Activated B cell treated with CpG ODN at 0.5 μM for 24 hours (primary cell): ENCODE measurements around the gene CRYBA4. TPM values are rescaled to one million over a fixed set of nuclear protein-coding genes. Genes with fewer than 3 reads are reported as not detected.

Experiments used
- ATAC-seq: fragments of 200-7000 bp; cut with Tn5 transposase; one replicate; pipeline ENCODE4 v1.10.0; 2021; ENCODE audit warnings: low read depth, mild to moderate bottlenecking, moderate library complexity
- CTCF ChIA-PET: fragments of 350-600 bp; sonication (Branson Sonifier 250); formaldehyde crosslinking; loops from one replicate; lab custom pipeline; 2021; ENCODE audit warnings: antibody characterized with exemption; lab: Charles Lee
- POLR2A ChIA-PET: fragments of 350-600 bp; sonication (Branson Sonifier 250); formaldehyde crosslinking; loops from one replicate; lab custom pipeline; 2021; ENCODE audit warnings: antibody characterized with exemption; lab: Charles Lee
- DNase-seq: peaks from one replicate; pipeline ENCODE4 v3.0.0; 2022
- H3K27ac Mint-ChIP-seq: one replicate; pipeline ENCODE4 v1.8.0; 2020; ENCODE audit warnings: mixed read lengths
- H3K27me3 Mint-ChIP-seq: one replicate; pipeline ENCODE4 v1.8.0; 2021; ENCODE audit warnings: mixed read lengths
- H3K36me3 Mint-ChIP-seq: one replicate; pipeline ENCODE4 v1.8.0; 2021; ENCODE audit warnings: low read depth, mixed read lengths
- H3K4me1 Mint-ChIP-seq: one replicate; pipeline ENCODE4 v1.8.0; 2021; ENCODE audit warnings: mixed read lengths
- H3K4me3 Mint-ChIP-seq: one replicate; pipeline ENCODE4 v1.8.0; 2020; ENCODE audit warnings: mild to moderate bottlenecking, mixed read lengths
- H3K9me3 Mint-ChIP-seq: one replicate; pipeline ENCODE4 v1.8.0; 2020; ENCODE audit warnings: mixed read lengths
- CTCF ChIP-seq: fragments of 200-600 bp; IDR thresholded peaks from one replicate; pipeline ENCODE4 v1.8.0; 2022; ENCODE audit warnings: antibody characterized with exemption, mild to moderate bottlenecking
- intact Hi-C: fragments of 100-400 bp; cut with micrococcal nuclease; formaldehyde crosslinking; loops from one replicate; pipeline ENCODE4 v1.15.1; 2024
- total RNA-seq: library from RNA; stranded (reverse); gene quantifications from 2 replicates; pipeline ENCODE4 v1.2.3, GENCODE V29; 2022

Gene CRYBA4
- total RNA-seq, 1 donor from 2014 or later, result not detected

- intact Hi-C loops, result loop anchor here (5.0 kb wide), 1 partner anchor 1112 kb away; the partner anchor contains the start of gene GRK3
- DNase-seq (no peak), ATAC-seq (no peak)
- peak overlapping the region; percentile 98 for H3K4me3 Mint-ChIP-seq
- H3K36me3 Mint-ChIP-seq, result peaks cover 27% of the 10 kb centered on the region
- peaks cover 87% of the 10 kb centered on the region for H3K4me1 Mint-ChIP-seq
- H3K27ac Mint-ChIP-seq, result peak overlapping the region; percentile 99
- no peak for TF ChIP-seq CTCF
- ChIA-PET CTCF (interaction anchor here (1.1 to 1.3 kb wide), 2 partner anchors 9 kb away, joined by 3 to 5 read pairs; no protein-coding TSS in a partner anchor), POLR2A (interaction anchor here (0.6 to 3.1 kb wide), 4 partner anchors 9 to 194 kb away, joined by 3 to 32 read pairs (median 6); partner anchors contain the start of genes HPS4, MIAT and SRRD)
- H3K9me3 Mint-ChIP-seq, result no peaks in the 10 kb centered on the region
- no peaks in the 10 kb centered on the region for H3K27me3 Mint-ChIP-seq
Measured at GRCh38 chr22:26674211-26675190, 52.7 kb downstream of the CRYBA4 start.

GRCh38 chr22:26675687-26676268, 54.0 kb downstream of the CRYBA4 start:
- intact Hi-C loops, result no loop called here
- peaks cover 83% of the 10 kb centered on the region for H3K4me1 Mint-ChIP-seq
- DNase-seq (no peak), ATAC-seq (no peak)
- TF ChIP-seq CTCF, result no peak
- POLR2A ChIA-PET, result interaction anchor here (1.0 kb wide), 1 partner anchor 192 kb away, joined by 3 read pairs; the partner anchor contains the start of genes HPS4 and SRRD
- H3K4me3 Mint-ChIP-seq, result no peak overlapping the region
- H3K36me3 Mint-ChIP-seq, result peaks cover 37% of the 10 kb centered on the region
- H3K27ac Mint-ChIP-seq, result peak overlapping the region; percentile 99
- H3K27me3 Mint-ChIP-seq, result no peaks in the 10 kb centered on the region
- no peaks in the 10 kb centered on the region for H3K9me3 Mint-ChIP-seq
- CTCF ChIA-PET, result interaction anchor here (0.6 to 1.1 kb wide), 3 partner anchors 10 to 739 kb away, joined by 3 to 5 read pairs (median 3); no protein-coding TSS in a partner anchor

- Mint-ChIP-seq H3K27me3 (no peaks in the 10 kb centered on the region), H3K9me3 (no peaks in the 10 kb centered on the region), H3K27ac (peak overlapping the region; percentile 41), H3K4me1 (peaks cover 70% of the 10 kb centered on the region), H3K36me3 (peaks cover 52% of the 10 kb centered on the region), H3K4me3 (no peak overlapping the region)
- ChIA-PET POLR2A (no interaction called here), CTCF (no interaction called here)
- ATAC-seq, result no peak
- DNase-seq, result no peak
- intact Hi-C loops, result no loop called here
- no peak for TF ChIP-seq CTCF
Measured at GRCh38 chr22:26677217-26677616, 55.5 kb downstream of the CRYBA4 start.

- intact Hi-C loops, result loop anchor here (1.0 kb wide), 1 partner anchor 224 kb away; no protein-coding TSS in a partner anchor
- H3K9me3 Mint-ChIP-seq, result no peaks in the 10 kb centered on the region
- H3K27ac Mint-ChIP-seq, result no peak overlapping the region
Measured at GRCh38 chr22:26679003-26679629, 57.4 kb downstream of the CRYBA4 start.

More at GRCh38 chr22:26679003-26679629, 57.4 kb downstream of the CRYBA4 start:
- CTCF ChIA-PET, result interaction anchor here (0.6 to 1.3 kb wide), 9 partner anchors 12 to 1253 kb away, joined by 3 to 5 read pairs (median 3); no protein-coding TSS in a partner anchor
- DNase-seq (peak; percentile 52), ATAC-seq (peak; percentile 87)
- POLR2A ChIA-PET, result no interaction called here
- peaks cover 54% of the 10 kb centered on the region for H3K4me1 Mint-ChIP-seq
- H3K27me3 Mint-ChIP-seq, result no peaks in the 10 kb centered on the region
- TF ChIP-seq CTCF, result no peak
- H3K4me3 Mint-ChIP-seq, result no peak overlapping the region
- peaks cover 63% of the 10 kb centered on the region for H3K36me3 Mint-ChIP-seq

Other genes starting within 250 kb of the CRYBA4 start
- 15.5 TPM in 2 replicates for gene ASPHD2, start 192.7 kb upstream of the CRYBA4 start, total RNA-seq
- gene HPS4, start 138.2 kb upstream of the CRYBA4 start, total RNA-seq, result 45.3 and 51.6 TPM in 2 replicates
- 26.4 and 32.0 TPM in 2 replicates for gene SRRD, start 138.1 kb upstream of the CRYBA4 start, total RNA-seq
- 59.0 and 62.8 TPM in 2 replicates for gene TFIP11, start 109.5 kb upstream of the CRYBA4 start, total RNA-seq
- gene TPST2, start 31.8 kb upstream of the CRYBA4 start, total RNA-seq, result 10.4 and 11.0 TPM in 2 replicates
- not detected in 2 replicates for gene CRYBB1, start 3.9 kb upstream of the CRYBA4 start, total RNA-seq
- gene MIAT, start 35.6 kb downstream of the CRYBA4 start, total RNA-seq, result 6.6 and 7.3 TPM in 2 replicates